GM15510 (cell line): ENCODE data around the gene CARMIL3.

Source experiments
- POLR2A ChIP-seq: IDR thresholded peaks from 3 replicates; pipeline ENCODE4 v1.6.1; 2011; ENCODE audit warnings: borderline replicate concordance; ENCODE audit not compliant: insufficient read length; ENCODE audit errors: extremely low read depth

The CARMIL3 gene

GRCh38 chr14:24074625-24075484 is 23.0 kb downstream of the CARMIL3 start:
- TF ChIP-seq POLR2A: no peak

GRCh38 chr14:24075485-24076301 is 23.9 kb downstream of the CARMIL3 start:
- TF ChIP-seq POLR2A: no peak

- TF ChIP-seq POLR2A: no peak
Measured at GRCh38 chr14:24076302-24076601, 24.4 kb downstream of the CARMIL3 start.

- no peak for TF ChIP-seq POLR2A
Measured at GRCh38 chr14:24077086-24077485, 25.3 kb downstream of the CARMIL3 start.

- TF ChIP-seq POLR2A: no peak
Measured at GRCh38 chr14:24078146-24078545, 26.3 kb downstream of the CARMIL3 start.

- TF ChIP-seq POLR2A: no peak
Measured at GRCh38 chr14:24079491-24080141, 27.8 kb downstream of the CARMIL3 start.

GRCh38 chr14:24080142-24080530 is 28.3 kb downstream of the CARMIL3 start:
- TF ChIP-seq POLR2A: no peak

GRCh38 chr14:24080888-24081738 is 29.3 kb downstream of the CARMIL3 start:
- peak; percentile 84 for TF ChIP-seq POLR2A

- TF ChIP-seq POLR2A: no peak
Measured at GRCh38 chr14:24081739-24082211, 30.0 kb downstream of the CARMIL3 start.

- TF ChIP-seq POLR2A: no peak
Measured at GRCh38 chr14:24082411-24083080, 30.7 kb downstream of the CARMIL3 start.

- TF ChIP-seq POLR2A: no peak
Measured at GRCh38 chr14:24083462-24083861, 31.7 kb downstream of the CARMIL3 start.

GRCh38 chr14:24084440-24084839 is 32.6 kb downstream of the CARMIL3 start:
- no peak for TF ChIP-seq POLR2A

GRCh38 chr14:24085215-24085614 is 33.4 kb downstream of the CARMIL3 start:
- TF ChIP-seq POLR2A: no peak
